PC-3 (cell line): Measurements from ENCODE around the gene GALNT4. TPM values are rescaled to one million over a fixed set of nuclear protein-coding genes. Genes with fewer than 3 reads are reported as not detected.

Experiments used
- ATAC-seq: fragments of 200-7000 bp; cut with Tn5 transposase; 2 replicates; pipeline ENCODE4 v1.9.1; 2020; ENCODE audit warnings: mild to moderate bottlenecking, moderate library complexity
- BruUV-seq: library from RNA; stranded (reverse); fragments of 400-500 nt; replicated peaks from 2 replicates; lab custom pipeline; 2021; lab: Mats Ljungman, UMichigan
- CTCF ChIA-PET: fragments of 300-600 bp; sonication (Branson Sonifier 250); formaldehyde crosslinking; loops from one replicate; lab custom pipeline; 2022; ENCODE audit warnings: antibody characterized with exemption; lab: Charles Lee
- POLR2A ChIA-PET: fragments of 300-600 bp; sonication (Branson Sonifier 250); formaldehyde crosslinking; loops from one replicate; lab custom pipeline; 2022; ENCODE audit warnings: antibody characterized with exemption; ENCODE audit not compliant: unreplicated experiment; lab: Charles Lee
- DNase-seq: peaks from one replicate; pipeline ENCODE4 v3.0.0-alpha.2; 2015
- H2AFZ ChIP-seq: fragments of 300-600 bp; sonication (generic); 2 replicates; pipeline ENCODE4 v1.6.0; 2016; ENCODE audit warnings: antibody characterized with exemption, low read length
- H3F3A ChIP-seq: fragments of 300-600 bp; sonication (generic); one replicate; pipeline ENCODE4 v1.6.0; 2017; ENCODE audit warnings: antibody characterized with exemption, low read length, control low read depth, mild to moderate bottlenecking; ENCODE audit not compliant: unreplicated experiment
- H3K27ac ChIP-seq: fragments of 300-600 bp; sonication (generic); 2 replicates; pipeline ENCODE4 v1.5.1; 2016; ENCODE audit warnings: mild to moderate bottlenecking, low read length
- H3K27me3 ChIP-seq: fragments of 300-600 bp; sonication (generic); 2 replicates; pipeline ENCODE4 v1.6.1; 2016; ENCODE audit warnings: low read length, mixed read lengths
- H3K36me3 ChIP-seq: fragments of 300-600 bp; sonication (generic); 2 replicates; pipeline ENCODE4 v1.6.1; 2016; ENCODE audit warnings: low read depth, mixed run types, low read length, mixed read lengths
- H3K4me1 ChIP-seq: fragments of 300-600 bp; sonication (generic); 2 replicates; pipeline ENCODE4 v1.5.1; 2016; ENCODE audit warnings: low read length; ENCODE audit not compliant: insufficient read depth
- H3K4me2 ChIP-seq: fragments of 300-600 bp; sonication (generic); 2 replicates; pipeline ENCODE4 v1.6.0; 2016; ENCODE audit warnings: low read length
- H3K4me3 ChIP-seq: fragments of 300-600 bp; sonication (generic); 2 replicates; pipeline ENCODE4 v1.5.1; 2016; ENCODE audit warnings: mild to moderate bottlenecking, low read length, mixed read lengths
- H3K79me2 ChIP-seq: fragments of 300-600 bp; sonication (generic); 2 replicates; pipeline ENCODE4 v1.6.1; 2017; ENCODE audit warnings: low read length, mixed read lengths
- H3K9ac ChIP-seq: fragments of 300-600 bp; sonication (generic); 2 replicates; pipeline ENCODE4 v1.6.0; 2016; ENCODE audit warnings: mild to moderate bottlenecking, low read length
- H3K9me2 ChIP-seq: fragments of 300-600 bp; sonication (generic); replicated peaks from 2 replicates; pipeline ENCODE4 v1.6.1; 2016; ENCODE audit warnings: mixed run types, low read length, mixed read lengths
- H3K9me3 ChIP-seq: fragments of 300-600 bp; sonication (generic); 2 replicates; pipeline ENCODE4 v1.6.1; 2016; ENCODE audit warnings: low read length, mixed read lengths
- H4K20me1 ChIP-seq: fragments of 300-600 bp; sonication (generic); 2 replicates; pipeline ENCODE4 v1.6.1; 2016; ENCODE audit warnings: low read length, mixed read lengths
- EZH2 ChIP-seq: fragments of 300-600 bp; sonication (generic); IDR thresholded peaks from one replicate; pipeline ENCODE4 v1.6.1; 2017; ENCODE audit warnings: antibody characterized with exemption, mild to moderate bottlenecking, low read length; ENCODE audit not compliant: unreplicated experiment
- EZH2phosphoT487 ChIP-seq: fragments of 300-600 bp; sonication (generic); IDR thresholded peaks from 2 replicates; pipeline ENCODE4 v1.6.1; 2018; ENCODE audit warnings: mild to moderate bottlenecking, antibody characterized with exemption, low read length, borderline replicate concordance
- intact Hi-C: fragments of 100-400 bp; cut with micrococcal nuclease; formaldehyde crosslinking; loops from 2 replicates; pipeline ENCODE4 v1.9.0; 2023
- total RNA-seq: library from RNA; depleted of rRNA; stranded (reverse); fragments of >200 nt; gene quantifications from 2 replicates; pipeline ENCODE4 v1.2.3, GENCODE V29; 2014
- TF ChIP-seq, protein P1 (sequence below): fragments of 300-600 bp; sonication (generic); conservative IDR thresholded peaks from 2 replicates; pipeline ENCODE4 v1.5.1; 2017; ENCODE audit warnings: antibody characterized with exemption, low read depth, mild to moderate bottlenecking, low read length

Gene GALNT4
- total RNA-seq, 1 experiment from 2014 or later: 8.1 TPM

DNA sequence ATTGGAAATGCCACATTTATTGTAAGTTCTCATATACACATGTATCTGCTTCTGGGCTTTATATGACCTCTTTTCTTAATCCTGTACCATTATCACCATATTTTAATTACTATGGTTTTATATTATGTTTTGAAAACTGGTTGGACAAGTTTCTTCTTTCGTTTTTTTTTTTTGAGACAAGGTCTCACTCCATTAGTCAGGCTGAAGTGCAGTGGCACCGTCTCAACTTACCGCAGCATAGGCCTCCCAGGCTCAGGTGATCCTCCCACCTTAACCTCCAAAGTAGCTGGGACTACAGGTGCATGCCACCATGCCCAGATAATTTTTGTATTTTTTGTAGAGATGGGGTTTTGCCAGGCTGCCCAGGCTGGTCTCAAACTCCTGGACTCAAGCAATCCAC is 44.6 kb downstream of the GALNT4 start:
- Histone ChIP-seq H3F3A (peaks cover 4% of the 10 kb centered on the region), H3K9ac (no peak overlapping the region), H3K9me2 (no peaks in the 10 kb centered on the region), H2AFZ (no peak overlapping the region), H3K9me3 (no peaks in the 10 kb centered on the region), H4K20me1 (no peaks in the 10 kb centered on the region), H3K79me2 (0 out of 2 replicates have a peak, but pooled peaks cover 4% of the 10 kb centered on the region), H3K4me2 (no peak overlapping the region), H3K4me1 (peaks cover 22% of the 10 kb centered on the region), H3K27me3 (no peaks in the 10 kb centered on the region), H3K36me3 (no peaks in the 10 kb centered on the region), H3K27ac (no peak overlapping the region), H3K4me3 (no peak overlapping the region)
- BruUV-seq: no TSS peak
- CTCF ChIA-PET: interaction anchor here (0.6 kb wide), 1 partner anchor 461 kb away, joined by 3 read pairs; no protein-coding TSS in a partner anchor
- TF ChIP-seq, protein P1, sequence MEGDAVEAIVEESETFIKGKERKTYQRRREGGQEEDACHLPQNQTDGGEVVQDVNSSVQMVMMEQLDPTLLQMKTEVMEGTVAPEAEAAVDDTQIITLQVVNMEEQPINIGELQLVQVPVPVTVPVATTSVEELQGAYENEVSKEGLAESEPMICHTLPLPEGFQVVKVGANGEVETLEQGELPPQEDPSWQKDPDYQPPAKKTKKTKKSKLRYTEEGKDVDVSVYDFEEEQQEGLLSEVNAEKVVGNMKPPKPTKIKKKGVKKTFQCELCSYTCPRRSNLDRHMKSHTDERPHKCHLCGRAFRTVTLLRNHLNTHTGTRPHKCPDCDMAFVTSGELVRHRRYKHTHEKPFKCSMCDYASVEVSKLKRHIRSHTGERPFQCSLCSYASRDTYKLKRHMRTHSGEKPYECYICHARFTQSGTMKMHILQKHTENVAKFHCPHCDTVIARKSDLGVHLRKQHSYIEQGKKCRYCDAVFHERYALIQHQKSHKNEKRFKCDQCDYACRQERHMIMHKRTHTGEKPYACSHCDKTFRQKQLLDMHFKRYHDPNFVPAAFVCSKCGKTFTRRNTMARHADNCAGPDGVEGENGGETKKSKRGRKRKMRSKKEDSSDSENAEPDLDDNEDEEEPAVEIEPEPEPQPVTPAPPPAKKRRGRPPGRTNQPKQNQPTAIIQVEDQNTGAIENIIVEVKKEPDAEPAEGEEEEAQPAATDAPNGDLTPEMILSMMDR: no peak
- no peak for TF ChIP-seq EZH2phosphoT487
- TF ChIP-seq EZH2: no peak
- DNase-seq: peak; percentile 31
- intact Hi-C loops: no loop called here
- POLR2A ChIA-PET: no interaction called here
- ATAC-seq: no peak

DNA sequence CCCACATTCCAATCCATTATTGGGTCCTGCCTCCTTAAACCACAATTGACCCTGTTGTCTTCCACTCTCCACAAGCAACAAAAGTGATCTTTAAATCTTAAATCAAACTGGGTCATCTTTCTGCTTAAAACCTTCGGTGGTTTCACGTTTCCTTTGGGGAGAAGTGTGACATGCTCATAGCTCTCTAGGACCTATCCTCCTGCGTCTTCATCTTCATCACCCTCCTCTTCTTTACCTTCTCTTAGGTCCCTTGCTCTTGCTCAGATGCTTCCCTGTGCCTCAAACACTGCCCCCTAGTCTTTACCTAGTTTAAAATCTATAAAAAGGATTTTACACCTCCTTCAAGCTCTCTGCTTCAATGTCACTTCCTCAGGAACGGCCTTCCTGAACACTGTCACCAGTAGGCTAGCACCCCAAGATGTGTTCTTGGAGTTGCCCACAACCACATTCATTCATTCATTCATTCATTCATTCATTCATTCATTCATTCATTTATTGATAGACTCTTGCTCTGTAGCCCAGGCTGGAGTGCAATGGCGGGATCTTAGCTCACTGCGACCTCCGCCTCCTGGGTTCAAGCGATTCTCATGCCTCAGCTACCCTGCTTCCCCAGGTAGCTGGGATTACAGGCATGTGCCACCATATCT is 46.8 kb downstream of the GALNT4 start:
- ChIA-PET CTCF (no interaction called here), POLR2A (no interaction called here)
- Histone ChIP-seq H3K36me3 (no peaks in the 10 kb centered on the region), H3K9ac (no peak overlapping the region), H3K27ac (no peak overlapping the region), H3K4me2 (no peak overlapping the region), H3F3A (peaks cover 9% of the 10 kb centered on the region), H3K9me3 (no peaks in the 10 kb centered on the region), H3K27me3 (no peaks in the 10 kb centered on the region), H3K9me2 (no peaks in the 10 kb centered on the region), H2AFZ (no peak overlapping the region), H3K79me2 (0 out of 2 replicates have a peak, but pooled peaks cover 4% of the 10 kb centered on the region), H3K4me3 (no peak overlapping the region), H3K4me1 (peaks cover 34% of the 10 kb centered on the region), H4K20me1 (no peaks in the 10 kb centered on the region)
- BruUV-seq: no TSS peak
- intact Hi-C loops: no loop called here
- ATAC-seq: no peak
- no peak for DNase-seq
- TF ChIP-seq, protein P1: peak; percentile 19; the same call in 1 of the 2 replicates
- TF ChIP-seq EZH2: no peak

DNA sequence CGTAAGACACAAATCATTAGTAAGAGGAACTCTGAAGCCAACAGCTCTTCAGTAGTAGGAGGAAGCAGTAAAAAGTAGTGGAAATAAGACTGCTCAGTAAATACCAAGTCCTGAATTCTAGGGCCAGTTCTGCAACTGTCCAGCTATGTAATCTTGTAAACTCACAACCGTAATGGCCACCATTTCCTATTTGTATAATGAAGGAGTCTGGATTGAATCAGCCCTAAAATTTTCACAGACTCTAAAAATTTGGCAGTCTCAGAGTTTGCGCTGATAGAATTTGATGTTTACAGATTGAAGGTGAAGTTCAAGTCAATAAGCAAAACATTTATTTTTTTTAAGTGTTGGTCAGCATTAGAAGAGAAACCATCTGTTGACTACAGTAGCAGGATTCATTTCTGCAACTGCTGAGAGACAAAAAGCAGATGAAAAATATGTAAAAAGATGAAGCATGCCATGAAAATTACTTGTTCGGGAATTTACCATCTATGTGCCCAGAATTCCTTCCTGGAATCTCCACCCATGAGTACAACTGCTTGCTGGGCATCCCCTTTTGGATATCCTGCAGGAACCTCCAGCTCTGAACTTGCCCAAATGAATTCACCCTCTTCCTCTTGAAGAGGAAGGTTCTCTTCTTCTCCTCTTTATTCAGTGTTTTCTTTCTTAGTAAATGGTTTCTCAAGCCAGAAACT is 47.5 kb downstream of the GALNT4 start:
- no peaks in the 10 kb centered on the region for H3K36me3 ChIP-seq
- H3K4me1 ChIP-seq: peaks cover 41% of the 10 kb centered on the region
- no peak overlapping the region for H3K4me2 ChIP-seq
- H3K9me3 ChIP-seq: no peaks in the 10 kb centered on the region
- ChIA-PET CTCF (no interaction called here), POLR2A (no interaction called here)
- peaks cover 9% of the 10 kb centered on the region for H3F3A ChIP-seq
- H3K4me3 ChIP-seq: no peak overlapping the region
- no peak overlapping the region for H3K27ac ChIP-seq
- H4K20me1 ChIP-seq: no peaks in the 10 kb centered on the region
- no TSS peak for BruUV-seq
- no peak overlapping the region for H3K9ac ChIP-seq
- TF ChIP-seq, protein P1: no peak
- TF ChIP-seq EZH2: no peak
- no peak for DNase-seq
- 0 out of 2 replicates have a peak, but pooled peaks cover 4% of the 10 kb centered on the region for H3K79me2 ChIP-seq
- H2AFZ ChIP-seq: no peak overlapping the region
- intact Hi-C loops: no loop called here
- ATAC-seq: peak; percentile 13
- no peaks in the 10 kb centered on the region for H3K9me2 ChIP-seq
- no peaks in the 10 kb centered on the region for H3K27me3 ChIP-seq
